Neural progenitor cell (in vitro differentiated cells): ENCODE measurements around the gene DHRS12. TPM values are rescaled to one million over a fixed set of nuclear protein-coding genes. Genes with fewer than 3 reads are reported as not detected.

Source experiments
- DNase-seq: peaks from one replicate; pipeline ENCODE4 v3.0.0-alpha.2; 2016; ENCODE audit warnings: low spot score
- H2AFZ ChIP-seq: fragments of 200-600 bp; sonication (generic); replicated peaks from 2 replicates; pipeline ENCODE4 v1.6.1; 2016; ENCODE audit warnings: antibody characterized with exemption
- H3F3A ChIP-seq: fragments of 200-600 bp; sonication (generic); 2 replicates; pipeline ENCODE4 v1.6.1; 2016; ENCODE audit warnings: antibody characterized with exemption, low read depth
- H3K27ac ChIP-seq: fragments of 200-600 bp; sonication (generic); 2 replicates; pipeline ENCODE4 v1.5.1; 2016; ENCODE audit warnings: mild to moderate bottlenecking
- H3K27me3 ChIP-seq: fragments of 200-600 bp; sonication (generic); 2 replicates; pipeline ENCODE4 v1.6.1; 2016; ENCODE audit warnings: mild to moderate bottlenecking, moderate library complexity
- H3K36me3 ChIP-seq: fragments of 200-600 bp; sonication (generic); 2 replicates; pipeline ENCODE4 v1.5.1; 2016
- H3K4me1 ChIP-seq: fragments of 200-600 bp; sonication (generic); 2 replicates; pipeline ENCODE4 v1.6.1; 2016; ENCODE audit warnings: mixed run types
- H3K4me2 ChIP-seq: fragments of 200-600 bp; sonication (generic); 2 replicates; pipeline ENCODE4 v1.6.1; 2016
- H3K4me3 ChIP-seq: fragments of 200-600 bp; sonication (generic); 2 replicates; pipeline ENCODE4 v1.5.1; 2016
- H3K79me2 ChIP-seq: fragments of 200-600 bp; sonication (generic); 2 replicates; pipeline ENCODE4 v1.6.1; 2016; ENCODE audit warnings: low read depth
- H3K9ac ChIP-seq: fragments of 200-600 bp; sonication (generic); 2 replicates; pipeline ENCODE4 v1.6.1; 2016
- H3K9me3 ChIP-seq: fragments of 200-600 bp; sonication (generic); 2 replicates; pipeline ENCODE4 v1.5.1; 2016; ENCODE audit warnings: low read depth
- H4K20me1 ChIP-seq: fragments of 200-600 bp; sonication (generic); 2 replicates; pipeline ENCODE4 v1.6.1; 2016; ENCODE audit warnings: low read depth
- H3K27ac Mint-ChIP-seq: 3 replicates; pipeline ENCODE4 v1.8.0; 2021; ENCODE audit warnings: mixed read lengths
- H3K27me3 Mint-ChIP-seq: 2 replicates; pipeline ENCODE4 v1.8.0; 2022; ENCODE audit warnings: low read depth, mild to moderate bottlenecking, inconsistent platforms, moderate library complexity, mixed read lengths; ENCODE audit not compliant: insufficient read depth
- H3K36me3 Mint-ChIP-seq: 3 replicates; pipeline ENCODE4 v1.8.0; 2021; ENCODE audit warnings: mixed read lengths
- H3K4me1 Mint-ChIP-seq: 3 replicates; pipeline ENCODE4 v1.8.0; 2021; ENCODE audit warnings: mixed read lengths
- H3K4me3 Mint-ChIP-seq: 3 replicates; pipeline ENCODE4 v1.8.0; 2021; ENCODE audit warnings: mild to moderate bottlenecking, moderate library complexity, mixed read lengths
- H3K9me3 Mint-ChIP-seq: 3 replicates; pipeline ENCODE4 v1.8.0; 2020; ENCODE audit warnings: mixed read lengths
- CTCF ChIP-seq: fragments of 200-600 bp; sonication (generic); IDR thresholded peaks from 2 replicates; pipeline ENCODE4 v1.5.1; 2017; ENCODE audit warnings: antibody characterized with exemption, mild to moderate bottlenecking
- EZH2 ChIP-seq: fragments of 200-600 bp; sonication (generic); IDR thresholded peaks from 2 replicates; pipeline ENCODE4 v1.6.1; 2017; ENCODE audit warnings: antibody characterized with exemption, mild to moderate bottlenecking, moderate library complexity
- EZH2phosphoT487 ChIP-seq: fragments of 200-600 bp; sonication (generic); IDR thresholded peaks from 2 replicates; pipeline ENCODE4 v1.6.1; 2017; ENCODE audit warnings: antibody characterized with exemption
- total RNA-seq: library from RNA; depleted of rRNA; stranded (reverse); fragments of >200 nt; gene quantifications from 2 replicates; pipeline ENCODE4 v1.2.3, GENCODE V29; 2015; ENCODE audit warnings: low replicate concordance

Gene DHRS12
- total RNA-seq, 1 donor from 2014 or later = 5.2 TPM

DNA sequence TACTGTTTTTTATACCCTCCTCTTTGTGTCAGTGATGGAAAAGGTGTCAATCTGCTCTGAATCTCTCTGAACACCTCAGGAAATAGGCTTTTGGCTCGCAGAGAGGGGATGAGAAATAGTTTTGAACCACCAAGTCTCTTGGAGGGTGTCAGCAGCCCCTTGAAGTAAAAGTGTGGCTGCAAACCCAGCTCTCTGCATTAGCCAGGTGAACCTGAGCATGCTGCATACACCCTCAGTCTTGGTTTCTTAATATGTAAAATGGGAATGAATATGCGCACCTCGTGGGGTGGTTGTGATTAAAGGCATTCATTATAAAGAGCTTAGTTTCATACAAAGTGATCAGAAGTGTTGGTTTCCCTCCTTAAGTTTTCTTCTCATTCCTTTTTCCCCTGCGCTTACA lies 1.4 kb upstream of the DHRS12 start:
- Histone ChIP-seq H3K4me2 (peak overlapping the region; percentile 84), H2AFZ (no peak overlapping the region), H4K20me1 (peaks cover 7% of the 10 kb centered on the region), H3K9me3 (no peaks in the 10 kb centered on the region), H3K27me3 (no peaks in the 10 kb centered on the region), H3K27ac (no peak overlapping the region), H3K79me2 (no peaks in the 10 kb centered on the region), H3K36me3 (no peaks in the 10 kb centered on the region), H3K9ac (no peak overlapping the region), H3K4me3 (no peak overlapping the region), H3F3A (peaks cover 28% of the 10 kb centered on the region), H3K4me1 (peaks cover 36% of the 10 kb centered on the region)
- Mint-ChIP-seq H3K36me3 (no peaks in the 10 kb centered on the region), H3K4me1 (peaks cover 64% of the 10 kb centered on the region), H3K27ac (no peak overlapping the region), H3K4me3 (peak overlapping the region; percentile 85), H3K27me3 (peaks cover 12% of the 10 kb centered on the region), H3K9me3 (no peaks in the 10 kb centered on the region)
- DNase-seq = no peak
- TF ChIP-seq EZH2 (no peak), CTCF (no peak), EZH2phosphoT487 (no peak)

GRCh38 chr13:51804295-51805172 lies 571 bp upstream of the DHRS12 start:
- Mint-ChIP-seq H3K36me3 (no peaks in the 10 kb centered on the region), H3K27me3 (peaks cover 9% of the 10 kb centered on the region), H3K9me3 (no peaks in the 10 kb centered on the region), H3K4me1 (peaks cover 67% of the 10 kb centered on the region), H3K27ac (peak overlapping the region; percentile 63), H3K4me3 (peak overlapping the region; percentile 85)
- DNase-seq = no peak
- Histone ChIP-seq H4K20me1 (peaks cover 7% of the 10 kb centered on the region), H3K4me3 (peak overlapping the region; percentile 67), H2AFZ (peak overlapping the region; percentile 92), H3K36me3 (no peaks in the 10 kb centered on the region), H3K79me2 (no peaks in the 10 kb centered on the region), H3K9me3 (no peaks in the 10 kb centered on the region), H3K4me2 (peak overlapping the region; percentile 84), H3K27ac (no peak overlapping the region), H3K4me1 (peaks cover 44% of the 10 kb centered on the region), H3F3A (peaks cover 28% of the 10 kb centered on the region), H3K27me3 (no peaks in the 10 kb centered on the region), H3K9ac (peak overlapping the region; percentile 56)
- no peak for TF ChIP-seq CTCF
- TF ChIP-seq EZH2 = peak; percentile 41
- TF ChIP-seq EZH2phosphoT487 = no peak

DNA sequence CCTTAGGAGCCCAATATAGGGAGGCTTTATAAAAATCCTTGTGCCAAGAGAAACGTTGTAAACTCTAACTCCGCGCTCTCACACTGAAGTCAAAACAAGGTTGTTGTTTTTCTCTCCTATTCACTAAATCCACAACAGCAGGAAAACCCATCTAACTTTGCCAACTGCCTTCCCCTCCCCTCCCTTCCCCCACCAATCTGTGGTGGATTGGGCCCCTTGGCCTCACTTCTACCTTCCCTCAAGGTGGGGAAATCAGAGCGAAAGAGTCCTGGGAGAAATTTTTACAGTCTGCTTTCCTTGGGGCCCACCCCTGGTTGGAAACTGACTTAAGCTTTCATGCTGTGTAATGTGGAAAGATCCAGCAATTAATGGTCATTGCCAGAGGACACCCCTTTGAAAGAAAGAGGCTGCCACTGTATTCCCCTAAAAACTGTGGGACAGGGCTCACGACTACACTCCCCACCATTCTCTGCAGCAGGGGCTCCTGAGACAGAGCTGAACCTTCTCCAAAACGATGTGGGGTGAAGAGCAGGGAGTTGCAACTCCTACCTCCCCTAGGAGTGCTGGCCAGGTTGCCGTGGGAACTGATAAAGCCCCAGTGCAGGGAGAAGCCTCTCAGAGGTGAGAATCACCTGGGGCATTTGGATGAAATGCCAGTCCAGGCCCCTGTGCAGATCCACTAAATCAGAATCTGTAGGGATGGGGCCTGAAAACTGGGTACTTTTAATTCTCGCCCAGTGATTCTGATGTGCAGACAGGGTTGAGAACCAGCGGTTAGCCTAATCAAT lies 1.1 kb downstream of the DHRS12 start:
- Histone ChIP-seq H3K36me3 (no peaks in the 10 kb centered on the region), H3K9ac (no peak overlapping the region), H4K20me1 (peaks cover 7% of the 10 kb centered on the region), H3F3A (peaks cover 28% of the 10 kb centered on the region), H3K9me3 (no peaks in the 10 kb centered on the region), H3K4me2 (peak overlapping the region; percentile 84), H3K79me2 (no peaks in the 10 kb centered on the region), H3K27me3 (no peaks in the 10 kb centered on the region), H3K27ac (no peak overlapping the region), H3K4me1 (peaks cover 58% of the 10 kb centered on the region), H3K4me3 (peak overlapping the region; percentile 67), H2AFZ (peak overlapping the region; percentile 92)
- peak overlapping the region; percentile 88 for H3K4me3 Mint-ChIP-seq
- H3K9me3 Mint-ChIP-seq = no peaks in the 10 kb centered on the region
- H3K36me3 Mint-ChIP-seq = peaks cover 3% of the 10 kb centered on the region
- H3K27me3 Mint-ChIP-seq = peaks cover 6% of the 10 kb centered on the region
- no peak for TF ChIP-seq EZH2phosphoT487
- no peak for TF ChIP-seq CTCF
- TF ChIP-seq EZH2 = no peak
- H3K4me1 Mint-ChIP-seq = peaks cover 77% of the 10 kb centered on the region
- peak; percentile 37 for DNase-seq
- H3K27ac Mint-ChIP-seq = peak overlapping the region; percentile 89
